Esophagus squamous epithelium (tissue), 4 donors: ENCODE results near the gene ULK4.

Source experiments
- CTCF ChIP-seq, 6 experiments: fragments of 450-650 bp in 4 of 6; fragments of 200-600 bp in 2 of 6; sonication (generic) in 2 of 6; IDR thresholded peaks; one replicate each; pipeline ENCODE4 v1.5.1; 2016 to 2019; ENCODE audit warnings: antibody characterized with exemption in 6 of 6, mild to moderate bottlenecking in 4 of 6, moderate library complexity in 4 of 6
- POLR2A ChIP-seq, 4 donors: fragments of 450-650 bp; IDR thresholded peaks; one replicate each; pipeline ENCODE4 v1.6.1; 2017; ENCODE audit warnings: antibody characterized with exemption in 4 of 4, mild to moderate bottlenecking in 4 of 4, moderate library complexity in 3 of 4

DNA sequence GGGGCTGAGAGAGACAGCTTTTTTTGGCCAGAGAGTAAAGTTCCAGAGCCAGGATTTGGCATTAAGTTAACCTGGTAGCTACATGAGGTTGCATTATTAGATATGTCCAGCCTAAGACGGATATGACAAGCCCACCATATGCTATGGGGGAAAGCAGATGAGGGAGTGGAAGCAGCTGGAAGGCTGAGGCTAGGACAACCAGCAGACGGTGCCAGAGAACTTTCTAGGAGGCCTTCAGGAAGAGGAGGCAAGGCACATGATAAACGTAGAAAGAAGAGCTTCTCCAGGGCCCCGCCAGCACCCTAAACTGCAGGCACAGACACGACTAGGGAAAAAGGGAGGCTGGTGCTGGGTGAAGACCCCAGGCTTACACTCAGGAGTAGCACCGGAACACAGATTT, 675.6 kb downstream of the ULK4 start:
- TF ChIP-seq CTCF (IDR thresholded peaks at IDR 0.05) (no peak), POLR2A (IDR thresholded peaks at IDR 0.05) (no peak)
